GM21526 (cell line): ENCODE results near the gene ATRNL1.
A peak's percentile ranks its signal among the peaks of the same experiment; 100 is the strongest.
"Not testable (repeated sequence)": the region's sequence is repeated elsewhere in the genome, so short reads cannot be mapped to it uniquely, and the experiment has no call there.

Source experiments
- ATAC-seq: cut with Tn5 transposase; IDR thresholded peaks from one replicate; pipeline ENCODE4 v1.9.1; 2021; ENCODE audit warnings: moderate library complexity; ENCODE audit not compliant: unreplicated experiment, low FRiP score

The ATRNL1 gene

GRCh38 chr10:115091161-115091560, 2.0 kb upstream of the ATRNL1 start:
- no peak for ATAC-seq

- ATAC-seq, result peak; percentile 9
Observed at GRCh38 chr10:115092258-115092554, 959 bp upstream of the ATRNL1 start.

GRCh38 chr10:115092555-115093285, 445 bp upstream of the ATRNL1 start:
- peak; percentile 72 for ATAC-seq

GRCh38 chr10:115093776-115094408, 727 bp downstream of the ATRNL1 start:
- ATAC-seq, result peak; percentile 57

- no peak for ATAC-seq
Observed at GRCh38 chr10:115094416-115095140, 1.4 kb downstream of the ATRNL1 start.

GRCh38 chr10:115095758-115096157, 2.6 kb downstream of the ATRNL1 start:
- ATAC-seq, result no peak

- no peak for ATAC-seq
Observed at GRCh38 chr10:115103700-115104099, 10.5 kb downstream of the ATRNL1 start.

- ATAC-seq, result not testable (repeated sequence)
Observed at GRCh38 chr10:115105411-115105810, 12.2 kb downstream of the ATRNL1 start.

- ATAC-seq, result no peak
Observed at GRCh38 chr10:115107830-115108229, 14.7 kb downstream of the ATRNL1 start.

GRCh38 chr10:115117301-115117700, 24.1 kb downstream of the ATRNL1 start:
- no peak for ATAC-seq

- ATAC-seq, result no peak
Observed at GRCh38 chr10:115118346-115118745, 25.2 kb downstream of the ATRNL1 start.

GRCh38 chr10:115125505-115125904, 32.3 kb downstream of the ATRNL1 start:
- ATAC-seq, result no peak

- peak; percentile 68 for ATAC-seq
Observed at GRCh38 chr10:115129752-115130151, 36.6 kb downstream of the ATRNL1 start.

GRCh38 chr10:115136616-115137015, 43.5 kb downstream of the ATRNL1 start:
- ATAC-seq, result no peak

GRCh38 chr10:115141254-115141653, 48.1 kb downstream of the ATRNL1 start:
- ATAC-seq, result no peak

GRCh38 chr10:115157357-115157756, 64.2 kb downstream of the ATRNL1 start:
- no peak for ATAC-seq

GRCh38 chr10:115163129-115163528, 70.0 kb downstream of the ATRNL1 start:
- no peak for ATAC-seq

GRCh38 chr10:115164220-115164619, 71.1 kb downstream of the ATRNL1 start:
- no peak for ATAC-seq

GRCh38 chr10:115167751-115168150, 74.6 kb downstream of the ATRNL1 start:
- no peak for ATAC-seq

- peak; percentile 61 for ATAC-seq
Observed at GRCh38 chr10:115171392-115171960, 78.3 kb downstream of the ATRNL1 start.

GRCh38 chr10:115173915-115174443, 80.8 kb downstream of the ATRNL1 start:
- no peak for ATAC-seq
